Measurements from ENCODE around the gene ARHGEF3.

ARHGEF3 gene

GRCh38 chr3:56823421-56823926, 21.7 kb upstream of the ARHGEF3 start:
- no peak for DNase-seq (ENCODE audit: low spot score)

- no peak for DNase-seq (ENCODE audit: low spot score)
Measured at GRCh38 chr3:56822501-56822900, 20.8 kb upstream of the ARHGEF3 start.

- no peak for DNase-seq (ENCODE audit: low spot score)
Measured at GRCh38 chr3:56819016-56819809, 17.5 kb upstream of the ARHGEF3 start.

- no peak for DNase-seq (ENCODE audit: low spot score)
Measured at GRCh38 chr3:56818156-56818985, 16.6 kb upstream of the ARHGEF3 start.

GRCh38 chr3:56817646-56818045, 15.9 kb upstream of the ARHGEF3 start:
- no peak for DNase-seq (ENCODE audit: low spot score)

GRCh38 chr3:56816061-56816460, 14.3 kb upstream of the ARHGEF3 start:
- no peak for DNase-seq (ENCODE audit: low spot score)

- DNase-seq (ENCODE audit: low spot score) = no peak
Measured at GRCh38 chr3:56815589-56815988, 13.8 kb upstream of the ARHGEF3 start.

- DNase-seq (ENCODE audit: low spot score) = no peak
Measured at GRCh38 chr3:56813653-56813960, 11.9 kb upstream of the ARHGEF3 start.

GRCh38 chr3:56812754-56813652, 11.3 kb upstream of the ARHGEF3 start:
- DNase-seq (ENCODE audit: low spot score) = no peak

- DNase-seq (ENCODE audit: low spot score) = no peak
Measured at GRCh38 chr3:56811546-56812202, 9.9 kb upstream of the ARHGEF3 start.

GRCh38 chr3:56810577-56811545, 9.1 kb upstream of the ARHGEF3 start:
- no peak for DNase-seq (ENCODE audit: low spot score)

GRCh38 chr3:56806407-56806806, 4.7 kb upstream of the ARHGEF3 start:
- DNase-seq (ENCODE audit: low spot score) = no peak

GRCh38 chr3:56802790-56803189, 1.0 kb upstream of the ARHGEF3 start:
- no peak for DNase-seq (ENCODE audit: low spot score)

- no peak for DNase-seq (ENCODE audit: low spot score)
Measured at GRCh38 chr3:56802378-56802745, 613 bp upstream of the ARHGEF3 start.

- no peak for DNase-seq (ENCODE audit: low spot score)
Measured at GRCh38 chr3:56800832-56801661, 702 bp downstream of the ARHGEF3 start.

- no peak for DNase-seq (ENCODE audit: low spot score)
Measured at GRCh38 chr3:56800130-56800831, 1.5 kb downstream of the ARHGEF3 start.

- no peak for DNase-seq (ENCODE audit: low spot score)
Measured at GRCh38 chr3:56799251-56799882, 2.4 kb downstream of the ARHGEF3 start.

GRCh38 chr3:56796996-56797395, 4.8 kb downstream of the ARHGEF3 start:
- no peak for DNase-seq (ENCODE audit: low spot score)

- DNase-seq (ENCODE audit: low spot score) = no peak
Measured at GRCh38 chr3:56796202-56796601, 5.5 kb downstream of the ARHGEF3 start.
